Ishikawa (cell line): ENCODE results near the gene GRIK4.

Source experiments
- CEBPB ChIP-seq: IDR thresholded peaks from 2 replicates; pipeline ENCODE4 v1.6.1; 2012
- CREB1 ChIP-seq: IDR thresholded peaks from 2 replicates; pipeline ENCODE4 v1.6.1; 2012; ENCODE audit warnings: low read depth
- EGR1 ChIP-seq: IDR thresholded peaks from 2 replicates; pipeline ENCODE4 v1.6.1; 2012
- EP300 ChIP-seq: IDR thresholded peaks from 2 replicates; pipeline ENCODE4 v1.6.1; 2012; ENCODE audit warnings: borderline replicate concordance
- FOXM1 ChIP-seq: IDR thresholded peaks from 2 replicates; pipeline ENCODE4 v1.6.1; 2012; ENCODE audit warnings: low read depth, borderline replicate concordance
- NFIC ChIP-seq: IDR thresholded peaks from 2 replicates; pipeline ENCODE4 v1.6.1; 2012
- RAD21 ChIP-seq: IDR thresholded peaks from 2 replicates; pipeline ENCODE4 v1.6.1; 2012; ENCODE audit warnings: low read depth
- TAF1 ChIP-seq: IDR thresholded peaks from 2 replicates; pipeline ENCODE4 v1.6.1; 2012; ENCODE audit warnings: low read depth, mild to moderate bottlenecking
- TCF12 ChIP-seq: IDR thresholded peaks from 2 replicates; pipeline ENCODE4 v1.6.1; 2012; ENCODE audit warnings: low read depth
- TEAD4 ChIP-seq: IDR thresholded peaks from 2 replicates; pipeline ENCODE4 v1.6.1; 2012
- YY1 ChIP-seq: IDR thresholded peaks from 2 replicates; pipeline ENCODE4 v1.6.1; 2012; ENCODE audit warnings: low read depth
- ZBTB7A ChIP-seq: IDR thresholded peaks from 2 replicates; pipeline ENCODE4 v1.6.1; 2012; ENCODE audit warnings: low read depth
- TF ChIP-seq, protein P1 (sequence below): IDR thresholded peaks from 2 replicates; pipeline ENCODE4 v1.6.1; 2012
- TF ChIP-seq, protein P2 (sequence below): IDR thresholded peaks from 2 replicates; pipeline ENCODE4 v1.6.1; 2012
- TF ChIP-seq, protein P3 (sequence below): IDR thresholded peaks from 2 replicates; pipeline ENCODE4 v1.6.1; 2012; ENCODE audit warnings: low read depth, mild to moderate bottlenecking

Gene GRIK4

DNA sequence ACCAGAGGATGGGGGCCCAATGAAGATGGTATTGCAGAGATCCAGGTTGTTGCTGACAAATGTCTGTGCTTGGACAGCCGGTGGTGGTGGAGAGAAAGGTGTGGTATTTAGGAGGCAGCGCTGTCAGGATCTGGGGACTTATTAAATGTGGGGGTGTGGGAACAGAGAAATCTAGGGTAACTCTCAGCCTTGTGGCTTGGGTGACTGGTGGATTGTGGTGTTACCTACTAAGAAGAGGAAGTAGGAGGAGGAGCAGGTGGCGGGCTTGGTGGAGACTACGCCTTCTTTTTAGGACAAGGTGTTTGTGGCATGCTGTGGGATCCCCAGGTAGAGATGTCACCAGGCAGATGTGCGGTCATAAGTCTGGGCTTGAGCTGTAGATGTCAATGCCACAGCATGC, 144.0 kb downstream of the GRIK4 start:
- no peak for TF ChIP-seq CEBPB
- no peak for TF ChIP-seq NFIC
- no peak for TF ChIP-seq TCF12
- no peak for TF ChIP-seq EGR1

DNA sequence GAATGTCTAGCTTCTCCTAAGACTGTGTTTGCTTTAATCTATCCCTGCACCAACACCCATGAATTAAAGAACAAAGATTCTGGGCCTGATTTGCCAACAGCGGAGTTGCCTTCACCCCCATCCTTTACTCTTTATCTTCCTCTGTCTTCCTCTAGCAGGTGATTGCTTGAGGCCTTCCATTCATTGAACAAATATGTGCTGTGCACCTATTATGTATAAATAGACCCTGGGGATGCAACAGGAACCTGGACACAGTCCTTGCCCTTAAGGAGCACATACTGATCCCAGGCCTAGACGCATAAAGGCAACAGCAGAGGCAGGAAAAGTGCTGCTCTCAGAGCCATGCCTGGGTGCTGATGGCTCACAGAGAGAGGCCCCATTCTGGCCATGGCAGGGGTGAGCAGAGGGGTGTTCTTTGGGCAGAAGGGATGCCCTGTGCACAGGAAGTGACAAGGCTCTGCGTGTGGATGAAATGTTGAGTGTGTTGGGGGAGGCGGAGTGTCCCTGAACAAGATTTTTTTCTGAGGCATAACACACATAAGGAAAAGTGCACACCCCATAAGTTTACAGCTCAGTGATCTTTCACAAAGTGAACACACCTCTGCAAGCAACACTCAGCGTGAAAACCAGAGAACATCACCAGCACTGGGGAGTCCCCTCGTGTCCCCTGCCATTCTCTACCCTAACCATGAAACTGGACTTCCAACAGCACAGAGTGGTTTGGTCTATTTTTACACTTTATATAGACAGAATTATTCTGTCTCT, 145.9 kb downstream of the GRIK4 start:
- no peak for TF ChIP-seq TAF1
- TF ChIP-seq CEBPB: no peak
- TF ChIP-seq TCF12: no peak
- TF ChIP-seq, protein P1, sequence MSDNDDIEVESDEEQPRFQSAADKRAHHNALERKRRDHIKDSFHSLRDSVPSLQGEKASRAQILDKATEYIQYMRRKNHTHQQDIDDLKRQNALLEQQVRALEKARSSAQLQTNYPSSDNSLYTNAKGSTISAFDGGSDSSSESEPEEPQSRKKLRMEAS: no peak
- no peak for TF ChIP-seq EP300
- TF ChIP-seq, protein P2, sequence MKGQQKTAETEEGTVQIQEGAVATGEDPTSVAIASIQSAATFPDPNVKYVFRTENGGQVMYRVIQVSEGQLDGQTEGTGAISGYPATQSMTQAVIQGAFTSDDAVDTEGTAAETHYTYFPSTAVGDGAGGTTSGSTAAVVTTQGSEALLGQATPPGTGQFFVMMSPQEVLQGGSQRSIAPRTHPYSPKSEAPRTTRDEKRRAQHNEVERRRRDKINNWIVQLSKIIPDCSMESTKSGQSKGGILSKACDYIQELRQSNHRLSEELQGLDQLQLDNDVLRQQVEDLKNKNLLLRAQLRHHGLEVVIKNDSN: no peak
- no peak for TF ChIP-seq TEAD4
- no peak for TF ChIP-seq EGR1
- TF ChIP-seq NFIC: no peak
- TF ChIP-seq RAD21: no peak
- no peak for TF ChIP-seq ZBTB7A
- no peak for TF ChIP-seq FOXM1
- no peak for TF ChIP-seq CREB1
- TF ChIP-seq, protein P3, sequence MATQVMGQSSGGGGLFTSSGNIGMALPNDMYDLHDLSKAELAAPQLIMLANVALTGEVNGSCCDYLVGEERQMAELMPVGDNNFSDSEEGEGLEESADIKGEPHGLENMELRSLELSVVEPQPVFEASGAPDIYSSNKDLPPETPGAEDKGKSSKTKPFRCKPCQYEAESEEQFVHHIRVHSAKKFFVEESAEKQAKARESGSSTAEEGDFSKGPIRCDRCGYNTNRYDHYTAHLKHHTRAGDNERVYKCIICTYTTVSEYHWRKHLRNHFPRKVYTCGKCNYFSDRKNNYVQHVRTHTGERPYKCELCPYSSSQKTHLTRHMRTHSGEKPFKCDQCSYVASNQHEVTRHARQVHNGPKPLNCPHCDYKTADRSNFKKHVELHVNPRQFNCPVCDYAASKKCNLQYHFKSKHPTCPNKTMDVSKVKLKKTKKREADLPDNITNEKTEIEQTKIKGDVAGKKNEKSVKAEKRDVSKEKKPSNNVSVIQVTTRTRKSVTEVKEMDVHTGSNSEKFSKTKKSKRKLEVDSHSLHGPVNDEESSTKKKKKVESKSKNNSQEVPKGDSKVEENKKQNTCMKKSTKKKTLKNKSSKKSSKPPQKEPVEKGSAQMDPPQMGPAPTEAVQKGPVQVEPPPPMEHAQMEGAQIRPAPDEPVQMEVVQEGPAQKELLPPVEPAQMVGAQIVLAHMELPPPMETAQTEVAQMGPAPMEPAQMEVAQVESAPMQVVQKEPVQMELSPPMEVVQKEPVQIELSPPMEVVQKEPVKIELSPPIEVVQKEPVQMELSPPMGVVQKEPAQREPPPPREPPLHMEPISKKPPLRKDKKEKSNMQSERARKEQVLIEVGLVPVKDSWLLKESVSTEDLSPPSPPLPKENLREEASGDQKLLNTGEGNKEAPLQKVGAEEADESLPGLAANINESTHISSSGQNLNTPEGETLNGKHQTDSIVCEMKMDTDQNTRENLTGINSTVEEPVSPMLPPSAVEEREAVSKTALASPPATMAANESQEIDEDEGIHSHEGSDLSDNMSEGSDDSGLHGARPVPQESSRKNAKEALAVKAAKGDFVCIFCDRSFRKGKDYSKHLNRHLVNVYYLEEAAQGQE: no peak
- no peak for TF ChIP-seq YY1

DNA sequence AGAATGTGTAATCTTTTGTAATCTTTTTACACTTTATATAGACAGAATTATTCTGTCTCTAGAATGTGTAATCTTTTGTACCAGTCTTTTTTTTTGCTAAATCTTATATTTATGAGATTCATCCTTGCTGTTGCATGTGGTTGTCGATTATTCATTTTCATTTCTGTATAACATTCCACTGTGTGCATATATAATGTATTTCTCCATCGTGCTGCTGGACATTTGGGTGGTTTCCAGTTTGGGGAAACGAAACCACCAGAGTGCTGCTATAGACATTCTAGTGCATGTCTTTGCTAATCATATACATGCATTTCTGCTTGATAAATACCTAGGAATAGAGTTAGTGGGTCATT, 146.5 kb downstream of the GRIK4 start:
- TF ChIP-seq TCF12 (no peak), CREB1 (no peak), ZBTB7A (no peak), NFIC (no peak), RAD21 (no peak), YY1 (no peak), FOXM1 (no peak), TAF1 (no peak), TEAD4 (no peak), EP300 (no peak), EGR1 (no peak), CEBPB (no peak)
- TF ChIP-seq, protein P1: no peak
- TF ChIP-seq, protein P2: no peak
- TF ChIP-seq, protein P3: no peak

DNA sequence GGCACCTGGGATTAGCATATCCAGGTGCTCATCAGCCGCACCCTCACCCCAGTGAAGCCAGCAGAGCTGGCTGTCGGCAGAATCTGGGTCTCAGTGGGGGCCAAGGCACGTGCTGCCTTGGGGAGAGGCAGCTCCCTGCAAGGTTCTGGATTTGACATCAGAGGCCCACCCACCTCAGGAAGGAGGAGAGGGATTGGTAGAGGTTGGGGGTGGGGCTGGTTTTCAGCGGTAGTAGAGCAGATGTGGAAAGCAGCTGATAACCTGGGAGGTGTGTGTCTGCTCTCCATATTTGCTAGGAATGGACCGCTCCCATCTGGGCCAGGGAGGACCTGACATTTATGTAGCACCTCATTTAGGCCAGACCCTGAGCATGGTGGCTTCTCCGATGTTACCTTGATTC, 147.5 kb downstream of the GRIK4 start:
- TF ChIP-seq, protein P3: no peak
- TF ChIP-seq CEBPB: no peak
- no peak for TF ChIP-seq TEAD4
- TF ChIP-seq RAD21: no peak
- no peak for TF ChIP-seq TCF12
- TF ChIP-seq, protein P2: no peak
- TF ChIP-seq YY1: no peak
- no peak for TF ChIP-seq FOXM1
- no peak for TF ChIP-seq ZBTB7A
- no peak for TF ChIP-seq EP300
- no peak for TF ChIP-seq CREB1
- TF ChIP-seq TAF1: no peak
- TF ChIP-seq, protein P1: no peak
- TF ChIP-seq EGR1: no peak
- no peak for TF ChIP-seq NFIC
